Measurements from ENCODE around the gene TMEM121. TPM values are rescaled to one million over a fixed set of nuclear protein-coding genes. Genes with fewer than 3 reads are reported as not detected.

TMEM121 gene
- 10 to 100 TPM in 1 of 2 experiments, 1 to 10 TPM in 1; 9.7 to 10.2 TPM for total RNA-seq

DNA sequence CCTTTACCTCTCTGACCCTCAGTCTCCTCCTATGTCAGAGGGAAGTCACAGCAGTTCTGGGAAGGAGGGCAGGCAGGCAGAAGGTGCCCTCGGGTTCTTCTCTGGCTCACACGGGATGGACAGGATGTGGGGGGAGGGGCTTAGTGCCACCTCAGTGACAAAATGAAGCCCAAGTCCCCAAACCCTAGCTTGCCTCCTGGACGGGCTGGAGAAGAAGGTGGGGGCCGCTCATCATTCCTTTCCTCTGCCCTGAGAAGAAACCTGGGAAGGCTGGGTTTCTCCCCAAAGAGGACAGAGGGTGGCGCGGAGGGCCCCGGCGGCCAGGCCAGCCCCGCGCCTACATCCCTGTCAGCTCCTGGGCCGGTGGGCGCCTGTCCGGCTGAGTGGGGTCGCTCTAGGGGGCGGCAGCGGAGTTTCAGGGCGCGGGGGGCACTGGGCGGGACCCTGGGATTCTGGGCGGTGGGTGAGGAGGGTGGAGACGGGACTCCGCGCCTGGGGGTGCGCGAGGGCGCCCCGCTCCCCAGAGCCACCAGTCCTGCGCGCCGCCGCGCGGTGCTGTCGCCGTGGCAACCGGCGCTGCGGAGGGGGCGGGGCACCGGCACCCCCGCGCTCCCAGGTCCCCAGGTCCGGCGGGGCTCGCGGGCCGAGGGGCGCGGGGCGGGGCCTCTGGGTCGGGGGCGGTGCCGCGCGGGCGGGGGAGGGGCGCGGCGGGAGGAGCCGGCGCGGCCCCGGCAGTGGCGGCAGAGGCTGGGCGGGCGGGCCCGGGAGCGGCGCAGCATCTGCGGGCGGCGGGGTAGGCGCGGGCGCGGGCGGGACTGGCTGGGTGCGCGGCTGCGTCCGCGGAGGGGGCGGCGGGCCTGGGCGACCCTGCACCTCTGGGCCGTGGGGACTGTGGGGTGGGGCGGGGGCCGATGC is at the start of gene TMEM121:
TMEM121 (plus strand) TSS at position 723 of the 915 bp plus-strand sequence. CDS start 2,252 bp downstream, outside the sequence.
- H3K27me3 Mint-ChIP-seq, result peaks cover 2% of the 10 kb centered on the region
- no peaks in the 10 kb centered on the region for H3K9me3 Mint-ChIP-seq
- intact Hi-C loops (cut with micrococcal nuclease), result loop anchor here (10.0 kb wide), 1 partner anchor 51 kb away; the partner anchor contains the start of gene CRIP2
- H3K27ac Mint-ChIP-seq, result peak within 1 kb of the TSS; percentile 23
- peak; percentile 51 for DNase-seq
- ChIA-PET CTCF (no interaction called here), POLR2A (no interaction called here)
- peak within 1 kb of the TSS; percentile 75 for H3K4me3 Mint-ChIP-seq
- peaks cover 20% of the 10 kb centered on the region for H3K4me1 Mint-ChIP-seq (ENCODE audit: low read depth)
- H3K36me3 Mint-ChIP-seq, result no peaks in the 10 kb centered on the region

DNA sequence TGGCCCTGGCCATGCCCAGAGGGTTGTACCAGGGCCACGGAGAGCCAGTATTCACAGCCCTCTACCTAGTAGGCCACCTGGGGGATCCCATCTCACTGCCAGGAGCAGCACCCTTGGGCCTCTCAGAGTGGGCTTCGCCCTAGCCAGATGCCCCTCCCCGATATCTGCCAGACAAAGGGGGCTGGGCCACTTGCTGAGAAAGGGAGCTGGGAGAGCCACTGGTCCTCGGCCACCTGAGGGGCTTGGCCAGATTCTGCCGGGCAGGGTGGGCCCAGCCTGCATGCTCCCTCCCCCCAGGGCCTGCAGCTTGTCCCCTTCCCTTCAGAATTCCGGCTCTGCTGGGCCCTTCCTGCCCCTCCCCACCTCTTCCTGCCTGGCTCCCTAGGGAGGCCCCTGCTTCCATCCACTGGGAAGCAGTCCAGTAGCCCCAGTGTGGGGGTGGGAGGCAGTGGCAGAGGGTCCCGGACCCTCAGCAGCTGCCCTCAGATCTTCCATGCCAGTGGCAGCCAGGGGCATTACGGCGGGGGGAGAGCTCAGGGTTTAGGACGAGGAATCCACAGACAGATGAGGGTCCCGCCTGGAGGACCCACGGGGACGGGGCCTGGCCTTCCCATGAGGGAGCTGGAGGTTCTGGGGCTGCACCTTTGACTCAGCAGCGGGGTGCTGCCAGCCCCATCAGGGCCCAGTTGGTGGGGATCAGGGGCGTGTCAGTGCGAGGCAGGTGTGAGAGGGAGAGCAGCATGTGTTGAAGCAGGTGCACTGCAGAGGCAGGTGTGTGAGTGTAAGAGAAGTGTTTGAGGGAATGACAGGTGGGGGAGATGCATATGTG is 49.3 kb upstream of the TMEM121 start:
- Mint-ChIP-seq H3K27me3 (peaks cover 14% of the 10 kb centered on the region), H3K4me3 (peak overlapping the region; percentile 4), H3K9me3 (no peaks in the 10 kb centered on the region), H3K4me1 (ENCODE audit: low read depth) (peaks cover 32% of the 10 kb centered on the region), H3K36me3 (no peaks in the 10 kb centered on the region), H3K27ac (no peak overlapping the region)
- CTCF ChIA-PET, result interaction anchor here (3.7 kb wide), 1 partner anchor 13 kb away, joined by 18 read pairs; no protein-coding TSS in a partner anchor
- POLR2A ChIA-PET, result interaction anchor here (0.9 to 2.7 kb wide), 2 partner anchors 13 to 15 kb away, joined by 3 to 10 read pairs; no protein-coding TSS in a partner anchor
- no peak for DNase-seq
- intact Hi-C loops (cut with micrococcal nuclease), result loop anchor here (2.0 to 10.0 kb wide), 2 partner anchors 14 to 48 kb away; partner anchors contain the start of genes TEDC1 and TMEM121

DNA sequence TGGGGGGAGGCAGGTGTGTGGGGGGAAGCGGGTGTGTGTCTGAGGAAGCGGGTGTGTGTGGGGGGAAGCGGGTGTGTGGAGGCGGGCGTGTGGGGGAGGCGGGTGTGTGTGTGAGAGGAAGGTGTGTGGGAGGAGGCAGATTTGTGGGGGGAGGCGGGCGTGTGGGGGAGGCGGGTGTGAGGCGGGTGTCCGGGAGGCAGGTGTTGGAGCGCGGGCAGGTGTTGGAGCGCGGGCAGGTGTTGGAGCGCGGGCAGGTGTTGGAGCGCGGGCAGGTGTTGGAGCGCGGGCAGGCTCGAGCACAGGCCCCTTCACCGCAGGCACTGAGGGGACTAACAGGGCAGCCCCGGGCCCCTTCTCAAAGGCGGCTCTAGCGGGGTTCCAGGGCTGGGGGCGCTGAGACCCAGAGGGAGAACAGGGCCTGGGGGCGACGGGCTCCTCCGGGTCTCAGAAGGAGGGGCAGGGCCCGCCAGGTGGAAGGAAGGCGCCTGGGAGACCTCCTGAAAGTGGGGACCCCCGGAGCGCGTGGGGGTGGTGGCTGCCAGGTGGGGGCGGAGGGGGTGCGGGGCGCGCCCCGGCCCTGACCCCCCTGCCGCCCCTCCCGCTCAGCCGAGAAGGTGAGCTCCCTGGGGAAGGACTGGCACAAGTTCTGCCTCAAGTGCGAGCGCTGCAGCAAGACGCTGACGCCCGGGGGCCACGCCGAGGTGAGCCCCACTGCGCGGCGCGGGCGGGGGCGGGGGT is 48.6 kb upstream of the TMEM121 start:
- intact Hi-C loops (cut with micrococcal nuclease), result loop anchor here (2.0 to 10.0 kb wide), 2 partner anchors 13 to 47 kb away; partner anchors contain the start of genes TEDC1 and TMEM121
- Mint-ChIP-seq H3K9me3 (no peaks in the 10 kb centered on the region), H3K27ac (no peak overlapping the region), H3K27me3 (peaks cover 14% of the 10 kb centered on the region), H3K36me3 (no peaks in the 10 kb centered on the region), H3K4me3 (no peak overlapping the region), H3K4me1 (ENCODE audit: low read depth) (peaks cover 40% of the 10 kb centered on the region)
- CTCF ChIA-PET, result interaction anchor here (3.7 kb wide), 1 partner anchor 12 kb away, joined by 18 read pairs; no protein-coding TSS in a partner anchor
- POLR2A ChIA-PET, result interaction anchor here (2.7 kb wide), 1 partner anchor 12 kb away, joined by 10 read pairs; no protein-coding TSS in a partner anchor
- DNase-seq, result peak; percentile 48

DNA sequence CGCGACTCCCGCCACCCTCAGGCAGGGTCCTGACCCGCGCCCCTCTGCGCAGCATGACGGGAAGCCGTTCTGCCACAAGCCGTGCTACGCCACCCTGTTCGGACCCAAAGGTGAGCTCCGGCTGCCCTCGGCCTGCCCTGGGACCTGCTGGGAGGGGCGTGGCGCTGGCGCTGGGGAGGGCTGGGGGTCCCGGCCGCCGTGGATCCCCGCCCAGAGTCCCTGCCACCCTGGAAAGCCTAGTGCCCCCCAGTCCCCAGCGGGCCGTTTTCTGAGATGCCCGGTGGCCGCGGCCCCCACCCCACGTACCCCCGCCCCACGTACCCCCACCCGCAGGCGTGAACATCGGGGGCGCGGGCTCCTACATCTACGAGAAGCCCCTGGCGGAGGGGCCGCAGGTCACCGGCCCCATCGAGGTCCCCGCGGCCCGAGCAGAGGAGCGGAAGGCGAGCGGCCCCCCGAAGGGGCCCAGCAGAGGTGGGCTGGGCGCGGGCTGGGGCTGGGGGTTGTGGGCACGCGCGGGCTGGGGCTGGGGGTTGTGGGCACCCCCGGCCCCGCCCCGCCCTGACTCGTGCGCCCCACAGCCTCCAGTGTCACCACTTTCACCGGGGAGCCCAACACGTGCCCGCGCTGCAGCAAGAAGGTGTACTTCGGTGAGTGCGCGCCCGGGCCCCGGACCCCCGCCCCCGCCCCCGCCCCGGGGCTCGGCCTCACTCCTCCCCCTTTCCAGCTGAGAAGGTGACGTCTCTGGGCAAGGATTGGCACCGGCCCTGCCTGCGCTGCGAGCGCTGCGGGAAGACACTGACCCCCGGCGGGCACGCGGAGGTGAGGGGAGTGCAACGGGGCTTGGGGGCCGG is 47.8 kb upstream of the TMEM121 start:
- H3K4me3 Mint-ChIP-seq, result no peak overlapping the region
- intact Hi-C loops (cut with micrococcal nuclease), result loop anchor here (10.0 kb wide), 1 partner anchor 46 kb away; the partner anchor contains the start of gene TMEM121
- ChIA-PET CTCF (interaction anchor here (3.7 kb wide), 1 partner anchor 11 kb away, joined by 18 read pairs; no protein-coding TSS in a partner anchor), POLR2A (interaction anchor here (2.7 kb wide), 1 partner anchor 11 kb away, joined by 10 read pairs; no protein-coding TSS in a partner anchor)
- H3K27me3 Mint-ChIP-seq, result peaks cover 14% of the 10 kb centered on the region
- H3K27ac Mint-ChIP-seq, result no peak overlapping the region
- H3K36me3 Mint-ChIP-seq, result no peaks in the 10 kb centered on the region
- peaks cover 44% of the 10 kb centered on the region for H3K4me1 Mint-ChIP-seq (ENCODE audit: low read depth)
- DNase-seq, result no peak
- no peaks in the 10 kb centered on the region for H3K9me3 Mint-ChIP-seq

DNA sequence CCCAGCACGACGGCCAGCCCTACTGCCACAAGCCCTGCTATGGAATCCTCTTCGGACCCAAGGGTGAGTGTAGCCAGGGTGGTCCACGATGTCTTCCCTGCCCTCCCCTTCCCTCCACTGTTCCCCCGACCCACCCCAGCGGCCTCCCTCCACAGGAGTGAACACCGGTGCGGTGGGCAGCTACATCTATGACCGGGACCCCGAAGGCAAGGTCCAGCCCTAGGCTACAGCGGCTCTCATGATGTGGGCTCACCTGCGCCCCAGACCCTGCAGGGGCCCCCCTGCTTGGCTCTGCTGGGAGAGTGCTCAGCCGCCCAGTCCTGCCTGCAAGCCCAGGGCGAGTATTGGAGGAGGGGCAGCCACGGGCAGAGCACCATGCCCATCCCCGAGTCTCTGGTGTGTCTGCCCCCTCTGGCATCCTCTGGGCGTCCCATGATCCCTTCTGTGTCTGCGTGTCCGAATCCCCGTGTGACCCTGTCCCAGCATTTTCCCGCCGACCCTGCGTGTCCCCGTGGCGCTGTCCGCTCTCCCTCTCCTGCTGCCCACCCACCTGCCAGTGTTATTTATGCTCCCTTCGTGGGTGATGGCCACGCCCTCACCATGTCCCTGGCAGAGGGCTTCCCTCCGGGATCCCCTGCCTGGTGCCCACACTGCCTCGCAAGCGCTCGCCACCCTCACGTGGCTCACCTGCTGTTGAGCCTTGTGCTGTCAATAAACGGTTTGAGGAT is 46.8 kb upstream of the TMEM121 start:
- Mint-ChIP-seq H3K27me3 (peaks cover 14% of the 10 kb centered on the region), H3K4me3 (no peak overlapping the region), H3K4me1 (ENCODE audit: low read depth) (peaks cover 49% of the 10 kb centered on the region), H3K9me3 (no peaks in the 10 kb centered on the region), H3K27ac (no peak overlapping the region), H3K36me3 (no peaks in the 10 kb centered on the region)
- POLR2A ChIA-PET, result no interaction called here
- CTCF ChIA-PET, result interaction anchor here (0.7 to 3.7 kb wide), 4 partner anchors 10 to 389 kb away, joined by 3 to 177 read pairs (median 11); partner anchors contain the start of gene TEDC1
- DNase-seq, result no peak
- intact Hi-C loops (cut with micrococcal nuclease), result loop anchor here (10.0 kb wide), 1 partner anchor 45 kb away; the partner anchor contains the start of gene TMEM121

DNA sequence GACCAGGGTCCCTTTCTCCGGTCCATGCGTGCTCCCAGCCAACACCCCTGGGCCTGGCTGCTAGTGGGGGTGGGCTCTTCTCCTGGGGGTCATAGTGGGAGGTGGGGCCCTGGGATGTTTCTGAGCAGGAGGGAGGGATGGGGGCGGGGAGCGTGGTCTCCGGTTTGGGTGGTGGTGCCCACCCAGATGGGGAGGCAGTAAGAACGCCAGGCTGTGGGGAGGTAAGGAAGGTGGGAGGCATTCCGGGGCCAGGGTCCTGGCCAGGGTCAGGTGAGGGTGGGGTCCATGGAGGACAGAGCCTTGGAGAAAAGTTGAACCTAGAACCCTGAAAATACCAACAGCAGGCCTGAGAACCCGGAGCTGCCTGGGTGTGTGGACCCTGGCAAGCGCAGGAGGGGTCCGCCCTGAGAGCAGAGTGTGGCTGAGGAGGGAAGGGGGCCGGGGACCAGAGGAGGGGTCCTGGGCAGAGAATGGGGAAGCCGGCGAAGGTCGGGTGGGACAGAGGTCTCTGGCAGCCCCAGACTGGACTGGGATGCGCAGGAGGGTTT is 46.1 kb upstream of the TMEM121 start:
- no peak for DNase-seq
- Mint-ChIP-seq H3K27ac (no peak overlapping the region), H3K36me3 (no peaks in the 10 kb centered on the region)

DNA sequence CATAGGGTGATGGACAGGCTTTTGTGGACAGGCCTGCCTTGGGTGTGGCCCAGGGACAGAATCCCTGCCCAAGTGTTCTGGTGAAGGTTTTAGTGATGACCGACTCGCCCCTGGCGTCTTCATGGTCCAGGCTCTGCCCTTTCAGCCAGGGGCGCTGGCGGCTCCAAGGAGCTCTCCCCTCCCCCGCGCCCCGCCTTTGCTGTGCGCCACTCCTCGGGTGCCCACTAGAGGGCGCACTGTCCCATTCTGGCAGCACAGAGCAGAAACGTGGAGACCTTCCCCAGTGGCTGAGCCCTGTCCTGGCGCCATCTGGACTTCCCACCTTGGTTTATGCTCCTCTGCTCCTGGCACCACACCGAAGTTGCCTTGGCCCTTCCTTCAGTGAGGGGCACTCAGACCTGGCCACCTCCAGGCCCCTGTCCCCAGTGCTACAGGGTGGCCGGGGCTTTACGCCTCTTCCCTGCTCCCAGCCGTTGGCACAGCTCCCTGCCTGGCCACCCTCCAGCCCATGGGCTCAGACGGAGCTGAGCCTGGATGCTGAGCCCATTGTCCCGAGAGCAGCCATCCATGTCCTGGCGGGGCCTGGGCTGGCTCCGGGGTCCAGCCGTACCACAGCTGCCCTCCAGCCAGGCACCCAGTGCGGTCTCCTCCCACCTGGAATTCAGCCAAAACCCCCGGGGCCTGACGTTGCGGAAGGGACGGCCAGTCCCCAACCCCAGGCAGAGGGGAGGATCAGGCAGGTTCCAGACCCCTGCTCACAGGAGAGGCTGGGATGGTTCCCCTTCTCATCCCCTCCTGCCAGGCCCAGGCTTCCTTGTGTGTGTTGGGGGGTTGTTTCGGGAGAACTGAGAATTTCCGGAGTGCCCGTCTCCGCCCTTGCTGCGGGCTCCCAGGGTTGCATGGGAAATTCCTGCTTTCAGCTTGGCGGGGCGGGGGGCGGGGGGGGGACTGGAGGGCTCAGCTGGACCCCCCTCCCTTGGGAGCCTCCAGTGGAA is 45.3 kb upstream of the TMEM121 start:
- H3K4me1 Mint-ChIP-seq (ENCODE audit: low read depth), result peaks cover 60% of the 10 kb centered on the region
- peak overlapping the region; percentile 92 for H3K27ac Mint-ChIP-seq

More for the DNA sequence above, 46.1 kb upstream of the TMEM121 start:
- CTCF ChIA-PET, result interaction anchor here (0.5 to 3.2 kb wide), 31 partner anchors 10 to 416 kb away, joined by 3 to 177 read pairs (median 4); partner anchors contain the start of genes BRF1, TEDC1 and TEX22
- no peak overlapping the region for H3K4me3 Mint-ChIP-seq
- POLR2A ChIA-PET, result interaction anchor here (0.6 to 3.0 kb wide), 7 partner anchors 11 to 105 kb away, joined by 3 to 55 read pairs (median 3); partner anchors contain the start of gene TEDC1
- H3K9me3 Mint-ChIP-seq, result no peaks in the 10 kb centered on the region
- peaks cover 55% of the 10 kb centered on the region for H3K4me1 Mint-ChIP-seq (ENCODE audit: low read depth)
- peaks cover 14% of the 10 kb centered on the region for H3K27me3 Mint-ChIP-seq
- intact Hi-C loops (cut with micrococcal nuclease), result no loop called here

DNA sequence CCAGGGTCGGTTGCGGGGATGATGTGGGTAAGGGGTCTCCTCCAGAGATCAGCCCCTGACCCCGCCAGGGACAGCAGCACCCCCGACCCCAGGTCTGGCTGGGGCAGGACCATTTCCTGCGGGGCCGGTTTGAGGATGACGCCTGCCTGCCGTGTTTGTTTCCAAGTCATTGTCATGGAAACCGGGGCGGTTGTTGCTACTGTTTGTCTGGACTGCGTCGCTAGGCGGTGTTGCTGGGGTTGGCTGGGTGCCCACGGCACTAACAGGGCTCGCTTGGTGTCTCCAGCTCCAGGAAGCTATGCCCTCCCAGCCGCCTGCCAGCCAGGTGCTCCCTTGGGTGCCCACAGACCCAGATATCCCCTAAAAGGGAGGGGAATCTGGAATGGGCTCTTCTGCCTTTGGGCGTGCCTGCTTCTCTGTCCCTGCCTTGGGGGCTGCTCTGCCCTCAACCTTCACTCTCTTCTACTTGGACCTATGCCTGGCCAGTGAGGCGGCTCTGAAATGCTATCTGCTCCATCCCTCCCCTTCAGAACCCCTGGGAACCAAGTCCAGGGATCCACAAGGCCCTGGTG is 44.4 kb upstream of the TMEM121 start:
- H3K27ac Mint-ChIP-seq, result peak overlapping the region; percentile 92
- intact Hi-C loops (cut with micrococcal nuclease), result loop anchor here (1.0 kb wide), 1 partner anchor 9 kb away; the partner anchor contains the start of gene TEDC1
- POLR2A ChIA-PET, result interaction anchor here (0.7 to 3.0 kb wide), 2 partner anchors 9 to 181 kb away, joined by 3 to 55 read pairs; partner anchors contain the start of genes BRF1 and TEDC1
- CTCF ChIA-PET, result interaction anchor here (1.5 to 3.2 kb wide), 9 partner anchors 9 to 300 kb away, joined by 3 to 177 read pairs (median 6); partner anchors contain the start of gene TEDC1
- no peaks in the 10 kb centered on the region for H3K9me3 Mint-ChIP-seq
- H3K4me3 Mint-ChIP-seq, result peak overlapping the region; percentile 57
- H3K27me3 Mint-ChIP-seq, result peaks cover 14% of the 10 kb centered on the region
- H3K36me3 Mint-ChIP-seq, result no peaks in the 10 kb centered on the region
- peak; percentile 97 for DNase-seq
- H3K4me1 Mint-ChIP-seq (ENCODE audit: low read depth), result peaks cover 64% of the 10 kb centered on the region

More for the DNA sequence above, 45.3 kb upstream of the TMEM121 start:
- no peaks in the 10 kb centered on the region for H3K36me3 Mint-ChIP-seq
- CTCF ChIA-PET, result interaction anchor here (0.5 to 3.2 kb wide), 31 partner anchors 10 to 416 kb away, joined by 3 to 177 read pairs (median 4); partner anchors contain the start of genes BRF1, TEDC1 and TEX22
- H3K9me3 Mint-ChIP-seq, result no peaks in the 10 kb centered on the region
- intact Hi-C loops (cut with micrococcal nuclease), result no loop called here
- peak overlapping the region; percentile 71 for H3K4me3 Mint-ChIP-seq
- H3K27me3 Mint-ChIP-seq, result peaks cover 14% of the 10 kb centered on the region
- peak; percentile 95 for DNase-seq
- POLR2A ChIA-PET, result interaction anchor here (0.6 to 3.0 kb wide), 7 partner anchors 10 to 106 kb away, joined by 3 to 55 read pairs (median 3); partner anchors contain the start of gene TEDC1
